ENCODE measurements around the gene GALNT6. TPM values are rescaled to one million over a fixed set of nuclear protein-coding genes. Genes with fewer than 3 reads are reported as not detected.

GALNT6 gene
- total RNA-seq, 4 donors from 2014 or later = 1.1 to 13.8 (median 3.3) TPM

DNA sequence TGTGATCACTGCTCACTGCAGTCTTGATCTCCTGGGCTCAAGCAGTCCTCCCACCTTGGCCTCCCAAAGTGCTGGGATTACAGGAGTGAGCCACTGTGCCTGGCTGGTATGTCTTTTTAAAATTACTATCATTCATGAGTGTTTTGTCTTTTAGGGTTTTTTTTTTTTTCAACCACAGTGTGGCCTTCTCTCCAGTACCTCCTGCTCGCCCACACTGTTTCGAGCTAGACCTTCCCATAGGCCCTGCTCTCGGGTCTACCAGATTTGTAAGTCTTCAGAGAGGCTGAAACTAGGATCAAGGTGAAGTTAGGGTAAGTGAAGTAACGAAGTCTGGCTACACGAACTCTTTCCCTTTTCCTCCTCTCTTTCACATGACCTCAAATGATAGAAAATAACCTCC lies 68.8 kb downstream of the GALNT6 start:
- no peak for TF ChIP-seq CTCF (IDR thresholded peaks at IDR 0.05; ENCODE audit: low read depth)

DNA sequence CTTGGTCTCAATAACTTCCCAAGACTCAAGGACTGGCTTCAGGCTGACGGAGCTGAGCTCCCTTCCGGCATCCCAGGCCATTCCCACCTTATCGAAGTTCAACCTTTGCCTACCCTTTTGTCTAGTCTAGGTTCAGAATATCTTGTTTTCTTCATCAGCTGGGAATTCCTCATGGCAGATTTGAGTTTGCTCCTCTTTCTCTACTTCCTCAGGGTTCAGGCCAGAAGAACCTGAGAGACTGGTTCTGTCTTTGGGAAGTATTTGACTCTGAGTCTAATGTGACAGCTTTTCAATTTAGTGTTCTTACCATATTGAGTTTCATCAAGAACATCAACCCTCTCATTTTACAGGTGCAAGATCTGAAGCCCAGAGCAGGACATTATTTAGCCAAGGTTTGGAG lies 69.3 kb downstream of the GALNT6 start:
- no peak for TF ChIP-seq CTCF (IDR thresholded peaks at IDR 0.05; ENCODE audit: low read depth)

DNA sequence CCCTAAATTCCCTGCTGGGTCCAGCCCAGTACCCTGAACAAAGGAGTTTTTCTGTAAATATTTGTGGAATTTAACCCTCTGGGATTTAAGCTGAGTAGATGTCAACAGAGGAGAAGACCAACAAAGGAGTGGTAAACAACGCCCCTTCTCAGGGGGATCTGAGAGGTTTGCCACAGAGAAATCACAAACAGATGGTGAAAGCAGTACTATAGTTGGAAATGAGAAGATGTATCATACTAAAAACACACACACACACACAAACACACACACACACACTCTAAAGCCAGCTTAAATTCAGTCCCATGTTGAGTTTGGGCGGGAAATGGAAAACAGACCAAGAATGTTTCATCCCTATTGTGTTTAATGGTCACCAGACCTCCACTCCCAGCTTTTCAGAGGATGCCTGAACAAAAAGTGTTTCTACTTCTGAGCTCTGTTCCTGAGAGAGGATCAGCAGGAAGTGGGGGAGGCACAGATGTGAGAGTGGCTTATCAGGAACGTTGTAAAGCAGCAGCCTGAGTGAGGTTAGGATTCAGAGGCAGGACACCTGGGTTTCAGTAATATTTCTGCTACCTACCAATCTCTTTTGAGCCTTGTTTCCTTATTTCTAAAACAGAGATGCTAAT lies 70.4 kb downstream of the GALNT6 start:
- TF ChIP-seq CTCF (IDR thresholded peaks at IDR 0.05; ENCODE audit: low read depth) = no peak

DNA sequence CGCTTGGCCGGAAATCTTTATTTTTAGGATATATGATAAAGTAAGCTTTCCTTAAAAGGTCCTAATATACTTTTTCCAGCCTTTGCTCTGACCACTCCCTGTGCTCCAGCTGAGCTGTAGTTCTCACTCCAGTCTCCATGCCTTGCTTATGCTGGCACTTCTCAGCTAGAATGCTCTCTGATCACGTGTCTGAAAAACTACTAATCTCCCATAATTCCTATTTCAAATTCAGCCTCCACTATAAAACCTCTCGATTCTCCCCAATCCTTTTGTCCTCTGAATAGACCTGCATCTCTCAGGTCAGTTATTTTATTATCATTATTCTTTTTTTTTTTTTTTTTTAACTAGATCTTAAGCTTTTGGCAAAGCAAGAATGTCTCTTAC lies 70.9 kb downstream of the GALNT6 start:
- TF ChIP-seq CTCF (IDR thresholded peaks at IDR 0.05; ENCODE audit: low read depth) = no peak

- TF ChIP-seq CTCF (IDR thresholded peaks at IDR 0.05; ENCODE audit: low read depth) = no peak
Observed at GRCh38 chr12:51318846-51319599, 72.2 kb downstream of the GALNT6 start.

- TF ChIP-seq CTCF (IDR thresholded peaks at IDR 0.05; ENCODE audit: low read depth) = no peak
Observed at GRCh38 chr12:51311389-51311788, 79.8 kb downstream of the GALNT6 start.

DNA sequence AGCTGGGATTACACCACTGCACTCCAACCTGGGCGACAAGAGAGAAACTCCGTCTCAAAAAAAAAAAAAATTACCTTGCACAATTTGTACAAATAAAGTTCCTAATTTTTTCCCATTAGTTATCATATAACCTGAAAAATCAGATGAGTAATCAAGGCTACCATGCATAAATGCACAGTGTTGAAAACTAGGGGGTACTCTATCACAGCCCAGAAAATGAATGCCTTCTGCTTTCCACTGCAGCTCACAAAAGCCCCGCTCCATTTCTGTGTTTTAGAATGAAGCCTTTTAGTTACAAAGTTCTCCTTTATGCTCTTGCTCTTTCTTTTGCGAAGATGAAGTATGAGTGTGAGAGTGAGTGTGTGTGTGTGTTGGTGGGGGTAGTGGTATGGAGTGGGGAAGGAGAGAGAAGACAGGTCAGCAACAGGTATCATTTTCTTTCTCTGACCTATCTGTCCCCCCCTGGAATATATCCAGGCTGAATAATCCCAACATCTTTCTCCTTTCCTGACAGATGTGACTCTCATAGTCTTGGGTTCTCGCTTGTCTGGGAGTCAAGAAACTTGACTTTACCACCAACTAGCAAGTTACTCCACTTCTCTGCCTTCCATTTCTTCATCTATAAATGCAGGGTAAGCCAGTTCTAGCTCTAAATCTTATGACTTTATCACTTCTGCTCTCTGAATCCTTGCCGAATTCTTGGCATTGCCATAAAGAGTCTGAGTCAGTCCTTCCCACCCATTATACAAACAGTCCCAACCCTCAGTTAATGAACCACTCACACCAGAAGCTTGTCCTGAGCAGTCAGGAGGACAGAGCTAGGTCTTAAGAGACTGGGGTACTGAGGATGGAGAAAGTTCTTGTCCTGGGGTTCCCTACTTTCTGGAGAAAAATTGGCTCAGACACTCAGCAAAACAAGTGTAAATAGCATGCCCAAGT lies 83.3 kb downstream of the GALNT6 start:
- no peak for TF ChIP-seq CTCF (IDR thresholded peaks at IDR 0.05; ENCODE audit: low read depth)

Measured in subcutaneous adipose tissue (tissue), 4 donors.